ENCODE results near the gene MED13L. TPM values are rescaled to one million over a fixed set of nuclear protein-coding genes. Genes with fewer than 3 reads are reported as not detected.

Gene MED13L
- total RNA-seq, 1 donor from 2014 or later = 97.7 TPM

DNA sequence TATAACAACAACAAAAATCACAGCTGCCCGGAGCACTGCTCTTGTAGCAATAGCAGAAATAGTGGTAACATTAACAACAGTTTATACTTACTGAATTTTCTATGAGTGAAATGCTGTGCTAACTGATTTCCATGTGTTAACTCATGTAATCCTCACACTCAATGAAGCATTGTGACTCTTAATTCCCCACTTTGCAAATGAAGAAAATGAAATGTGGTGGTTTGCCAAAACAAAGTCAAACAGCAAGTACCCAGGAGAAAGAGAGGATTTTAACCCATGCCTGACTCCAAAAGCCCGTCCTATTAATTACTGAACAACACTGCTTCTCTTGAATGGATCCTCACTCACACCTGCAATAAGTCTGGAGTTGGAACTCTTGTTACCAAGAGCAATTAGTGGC lies 123.5 kb downstream of the MED13L start:
- H3K36me3 Mint-ChIP-seq = no peaks in the 10 kb centered on the region
- TF ChIP-seq, protein P1, sequence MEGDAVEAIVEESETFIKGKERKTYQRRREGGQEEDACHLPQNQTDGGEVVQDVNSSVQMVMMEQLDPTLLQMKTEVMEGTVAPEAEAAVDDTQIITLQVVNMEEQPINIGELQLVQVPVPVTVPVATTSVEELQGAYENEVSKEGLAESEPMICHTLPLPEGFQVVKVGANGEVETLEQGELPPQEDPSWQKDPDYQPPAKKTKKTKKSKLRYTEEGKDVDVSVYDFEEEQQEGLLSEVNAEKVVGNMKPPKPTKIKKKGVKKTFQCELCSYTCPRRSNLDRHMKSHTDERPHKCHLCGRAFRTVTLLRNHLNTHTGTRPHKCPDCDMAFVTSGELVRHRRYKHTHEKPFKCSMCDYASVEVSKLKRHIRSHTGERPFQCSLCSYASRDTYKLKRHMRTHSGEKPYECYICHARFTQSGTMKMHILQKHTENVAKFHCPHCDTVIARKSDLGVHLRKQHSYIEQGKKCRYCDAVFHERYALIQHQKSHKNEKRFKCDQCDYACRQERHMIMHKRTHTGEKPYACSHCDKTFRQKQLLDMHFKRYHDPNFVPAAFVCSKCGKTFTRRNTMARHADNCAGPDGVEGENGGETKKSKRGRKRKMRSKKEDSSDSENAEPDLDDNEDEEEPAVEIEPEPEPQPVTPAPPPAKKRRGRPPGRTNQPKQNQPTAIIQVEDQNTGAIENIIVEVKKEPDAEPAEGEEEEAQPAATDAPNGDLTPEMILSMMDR (conservative IDR thresholded peaks at IDR 0.05) = no peak
- no peak for DNase-seq (ENCODE audit: extremely low spot score, unreplicated experiment)
- no peaks in the 10 kb centered on the region for H3K27me3 Mint-ChIP-seq
- no peaks in the 10 kb centered on the region for H3K9me3 Mint-ChIP-seq
- peaks cover 57% of the 10 kb centered on the region for H3K4me1 Mint-ChIP-seq (ENCODE audit: unreplicated experiment)
- H3K27ac Mint-ChIP-seq = no peak overlapping the region
- H3K4me3 Mint-ChIP-seq = no peak overlapping the region

DNA sequence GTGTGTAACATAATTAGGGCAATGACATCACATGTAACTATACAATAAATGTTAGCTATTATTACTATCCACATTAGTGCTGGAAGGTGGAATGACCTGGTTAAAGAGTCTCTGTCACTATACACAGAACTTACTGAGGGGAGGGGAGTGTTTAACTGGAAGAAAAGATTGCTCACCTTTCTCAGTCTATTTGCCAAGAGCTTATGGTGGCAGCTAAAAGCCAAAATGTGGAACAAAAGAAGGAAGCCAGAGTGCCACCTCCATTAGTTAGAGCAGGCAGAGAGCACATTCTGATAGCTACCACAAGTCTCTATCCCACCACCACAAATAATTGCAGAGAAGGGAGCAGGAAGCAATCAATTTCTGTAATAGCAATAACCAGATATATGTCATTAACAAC lies 124.4 kb downstream of the MED13L start:
- H3K27me3 Mint-ChIP-seq = no peaks in the 10 kb centered on the region
- H3K9me3 Mint-ChIP-seq = no peaks in the 10 kb centered on the region
- H3K27ac Mint-ChIP-seq = no peak overlapping the region
- peaks cover 52% of the 10 kb centered on the region for H3K4me1 Mint-ChIP-seq (ENCODE audit: unreplicated experiment)
- TF ChIP-seq, protein P1 (conservative IDR thresholded peaks at IDR 0.05) = no peak
- H3K36me3 Mint-ChIP-seq = no peaks in the 10 kb centered on the region
- DNase-seq (ENCODE audit: extremely low spot score, unreplicated experiment) = no peak
- H3K4me3 Mint-ChIP-seq = no peak overlapping the region

DNA sequence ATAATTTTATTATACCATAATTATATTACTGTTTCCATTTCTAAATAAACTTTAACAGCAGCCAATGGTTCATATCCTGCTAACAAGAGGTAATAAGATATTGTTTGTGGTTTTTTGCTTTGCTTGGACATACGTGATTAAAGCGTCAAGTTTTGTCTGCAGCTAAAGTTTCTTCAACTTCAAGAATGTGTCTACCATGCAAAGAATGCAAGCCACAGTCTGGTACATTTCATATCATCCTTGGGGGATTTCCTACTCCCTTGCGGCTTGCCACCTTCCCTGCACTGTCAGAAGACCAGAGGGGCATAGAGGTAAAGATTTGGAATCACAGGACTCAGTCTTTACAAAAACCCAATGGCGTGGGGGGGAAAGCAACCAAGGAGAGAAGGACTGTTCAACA lies 125.2 kb downstream of the MED13L start:
- Mint-ChIP-seq H3K4me3 (no peak overlapping the region), H3K9me3 (no peaks in the 10 kb centered on the region), H3K4me1 (ENCODE audit: unreplicated experiment) (peaks cover 44% of the 10 kb centered on the region), H3K27me3 (no peaks in the 10 kb centered on the region), H3K36me3 (no peaks in the 10 kb centered on the region), H3K27ac (no peak overlapping the region)
- TF ChIP-seq, protein P1 (conservative IDR thresholded peaks at IDR 0.05) = no peak
- DNase-seq (ENCODE audit: extremely low spot score, unreplicated experiment) = no peak

DNA sequence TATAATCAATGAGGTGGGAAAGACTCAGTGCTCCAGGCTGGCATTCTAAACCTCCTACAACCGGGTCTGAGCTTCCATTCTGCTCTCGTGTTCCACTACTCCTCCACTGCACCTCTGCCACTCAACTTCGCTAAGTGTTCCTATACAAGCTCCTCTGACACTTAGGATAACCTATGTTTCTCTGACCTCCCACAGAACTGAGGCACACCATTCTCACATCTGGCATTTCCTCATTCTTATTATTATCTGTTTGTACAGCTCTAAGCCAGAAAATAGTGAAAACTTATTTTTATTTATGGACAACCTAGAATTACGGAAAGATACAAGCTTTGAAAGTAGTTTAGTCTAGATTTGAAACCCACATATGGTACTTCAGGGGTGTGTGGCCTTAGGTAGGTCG lies 127.0 kb downstream of the MED13L start:
- no peaks in the 10 kb centered on the region for H3K36me3 Mint-ChIP-seq
- no peak overlapping the region for H3K4me3 Mint-ChIP-seq
- no peak overlapping the region for H3K27ac Mint-ChIP-seq
- H3K9me3 Mint-ChIP-seq = no peaks in the 10 kb centered on the region
- DNase-seq (ENCODE audit: extremely low spot score, unreplicated experiment) = no peak
- H3K4me1 Mint-ChIP-seq (ENCODE audit: unreplicated experiment) = peaks cover 44% of the 10 kb centered on the region
- no peaks in the 10 kb centered on the region for H3K27me3 Mint-ChIP-seq
- TF ChIP-seq, protein P1 (conservative IDR thresholded peaks at IDR 0.05) = no peak

DNA sequence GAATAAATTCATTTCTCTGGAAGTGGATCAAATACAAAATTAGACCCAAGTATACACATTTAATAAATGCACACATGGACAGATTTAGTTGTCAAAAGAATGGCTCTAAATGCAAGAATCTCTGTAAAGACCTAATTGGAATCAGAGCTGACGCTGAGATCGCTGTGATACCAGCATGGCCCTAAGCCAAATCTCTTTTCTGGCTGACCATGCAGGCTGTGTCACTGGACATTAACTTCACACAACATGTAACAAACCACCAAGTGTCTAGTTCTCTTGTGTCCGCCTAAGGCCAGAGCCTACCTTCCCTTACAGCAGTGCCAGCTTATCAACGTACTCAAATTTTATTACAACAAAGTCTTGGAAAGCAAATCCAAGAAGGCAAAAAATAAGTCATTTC lies 127.5 kb downstream of the MED13L start:
- H3K27ac Mint-ChIP-seq = no peak overlapping the region

More for the DNA sequence above, 127.5 kb downstream of the MED13L start:
- Mint-ChIP-seq H3K9me3 (no peaks in the 10 kb centered on the region), H3K4me1 (ENCODE audit: unreplicated experiment) (peaks cover 46% of the 10 kb centered on the region), H3K36me3 (no peaks in the 10 kb centered on the region), H3K4me3 (no peak overlapping the region), H3K27me3 (no peaks in the 10 kb centered on the region)
- no peak for DNase-seq (ENCODE audit: extremely low spot score, unreplicated experiment)
- TF ChIP-seq, protein P1 (conservative IDR thresholded peaks at IDR 0.05) = no peak

Measured in type B pancreatic cell (in vitro differentiated cells).